ENCODE measurements around the gene KIAA1671.

KIAA1671 gene

GRCh38 chr22:25064894-25065560, 112.5 kb downstream of the KIAA1671 start:
- H3K36me3 ChIP-seq (ENCODE audit: control insufficient read depth, insufficient read depth, low read length), result no peaks in the 10 kb centered on the region
- H4K8ac ChIP-seq (ENCODE audit: low read depth, low read length), result no peak overlapping the region
- no peak overlapping the region for H2BK120ac ChIP-seq (ENCODE audit: low read depth, low read length)
- H3K56ac ChIP-seq (ENCODE audit: low read length), result no peak overlapping the region
- no peaks in the 10 kb centered on the region for H3K79me2 ChIP-seq (ENCODE audit: control insufficient read depth, insufficient read depth, low read length)
- H3K9ac ChIP-seq (ENCODE audit: low read length), result no peak overlapping the region
- no peak overlapping the region for H3K4ac ChIP-seq (ENCODE audit: low read depth, low read length)
- H3K27me3 ChIP-seq (ENCODE audit: insufficient read depth, low read length, poor library complexity), result no peaks in the 10 kb centered on the region
- no peaks in the 10 kb centered on the region for H3K79me1 ChIP-seq (ENCODE audit: low read length)
- H2BK5ac ChIP-seq (ENCODE audit: low read length), result no peak overlapping the region
- no peak overlapping the region for H3K23ac ChIP-seq (ENCODE audit: low read length)
- H3K4me3 ChIP-seq (ENCODE audit: low read length), result no peak overlapping the region
- H3K18ac ChIP-seq (ENCODE audit: low read length), result no peak overlapping the region
- WGBS (ENCODE audit: extremely low coverage, insufficient coverage, low lambda C conversion rate), result no CpG with 5 or more reads among the region's 16 CpGs
- no peak overlapping the region for H4K5ac ChIP-seq (ENCODE audit: low read length)
- H2BK15ac ChIP-seq (replicated peaks; ENCODE audit: low read depth), result no peak overlapping the region
- H2AK5ac ChIP-seq (ENCODE audit: low read length), result no peak overlapping the region
- no peak overlapping the region for H3K27ac ChIP-seq (ENCODE audit: low read depth, low read length)
- no peaks in the 10 kb centered on the region for H3K4me1 ChIP-seq (ENCODE audit: control insufficient read depth, low read depth, low read length)
- no peak overlapping the region for H3K4me2 ChIP-seq (ENCODE audit: low read length)
- DNase-seq, result peak; percentile 53

- Histone ChIP-seq H3K79me1 (ENCODE audit: low read length) (no peaks in the 10 kb centered on the region), H3K4me1 (ENCODE audit: control insufficient read depth, low read depth, low read length) (no peaks in the 10 kb centered on the region), H3K56ac (ENCODE audit: low read length) (no peak overlapping the region), H3K4me3 (ENCODE audit: low read length) (no peak overlapping the region), H3K27ac (ENCODE audit: low read depth, low read length) (no peak overlapping the region), H2BK15ac (replicated peaks; ENCODE audit: low read depth) (no peak overlapping the region), H4K5ac (ENCODE audit: low read length) (no peak overlapping the region), H3K4ac (ENCODE audit: low read depth, low read length) (no peak overlapping the region), H2BK120ac (ENCODE audit: low read depth, low read length) (no peak overlapping the region), H2AK5ac (ENCODE audit: low read length) (no peak overlapping the region), H3K18ac (ENCODE audit: low read length) (no peak overlapping the region), H3K36me3 (ENCODE audit: control insufficient read depth, insufficient read depth, low read length) (no peaks in the 10 kb centered on the region), H3K9ac (ENCODE audit: low read length) (no peak overlapping the region), H2BK5ac (ENCODE audit: low read length) (no peak overlapping the region), H3K4me2 (ENCODE audit: low read length) (no peak overlapping the region), H3K23ac (ENCODE audit: low read length) (no peak overlapping the region), H3K27me3 (ENCODE audit: insufficient read depth, low read length, poor library complexity) (no peaks in the 10 kb centered on the region), H3K79me2 (ENCODE audit: control insufficient read depth, insufficient read depth, low read length) (no peaks in the 10 kb centered on the region), H4K8ac (ENCODE audit: low read depth, low read length) (no peak overlapping the region)
- no peak for DNase-seq
- WGBS (ENCODE audit: extremely low coverage, insufficient coverage, low lambda C conversion rate), result no CpG with 5 or more reads among the region's 15 CpGs
Measured at GRCh38 chr22:25066861-25067435, 114.4 kb downstream of the KIAA1671 start.

- Histone ChIP-seq H3K18ac (ENCODE audit: low read length) (no peak overlapping the region), H3K4me1 (ENCODE audit: control insufficient read depth, low read depth, low read length) (no peaks in the 10 kb centered on the region), H3K79me2 (ENCODE audit: control insufficient read depth, insufficient read depth, low read length) (no peaks in the 10 kb centered on the region), H3K4me3 (ENCODE audit: low read length) (no peak overlapping the region), H2BK120ac (ENCODE audit: low read depth, low read length) (no peak overlapping the region), H3K4ac (ENCODE audit: low read depth, low read length) (no peak overlapping the region), H3K4me2 (ENCODE audit: low read length) (no peak overlapping the region), H3K79me1 (ENCODE audit: low read length) (no peaks in the 10 kb centered on the region), H3K36me3 (ENCODE audit: control insufficient read depth, insufficient read depth, low read length) (no peaks in the 10 kb centered on the region), H2BK5ac (ENCODE audit: low read length) (no peak overlapping the region), H3K56ac (ENCODE audit: low read length) (no peak overlapping the region), H4K8ac (ENCODE audit: low read depth, low read length) (no peak overlapping the region), H3K9ac (ENCODE audit: low read length) (no peak overlapping the region), H3K27me3 (ENCODE audit: insufficient read depth, low read length, poor library complexity) (no peaks in the 10 kb centered on the region), H2AK5ac (ENCODE audit: low read length) (no peak overlapping the region), H4K5ac (ENCODE audit: low read length) (no peak overlapping the region), H3K27ac (ENCODE audit: low read depth, low read length) (no peak overlapping the region), H2BK15ac (replicated peaks; ENCODE audit: low read depth) (no peak overlapping the region), H3K23ac (ENCODE audit: low read length) (no peak overlapping the region)
- WGBS (ENCODE audit: extremely low coverage, insufficient coverage, low lambda C conversion rate), result no CpG with 5 or more reads among the region's 18 CpGs
- no peak for DNase-seq
Measured at GRCh38 chr22:25067851-25068421, 115.4 kb downstream of the KIAA1671 start.

GRCh38 chr22:25068707-25069106, 116.2 kb downstream of the KIAA1671 start:
- Histone ChIP-seq H3K79me1 (ENCODE audit: low read length) (no peaks in the 10 kb centered on the region), H2BK120ac (ENCODE audit: low read depth, low read length) (no peak overlapping the region), H3K4me1 (ENCODE audit: control insufficient read depth, low read depth, low read length) (no peaks in the 10 kb centered on the region), H3K79me2 (ENCODE audit: control insufficient read depth, insufficient read depth, low read length) (no peaks in the 10 kb centered on the region), H3K4me2 (ENCODE audit: low read length) (no peak overlapping the region), H3K9ac (ENCODE audit: low read length) (no peak overlapping the region), H4K8ac (ENCODE audit: low read depth, low read length) (no peak overlapping the region), H3K4ac (ENCODE audit: low read depth, low read length) (no peak overlapping the region), H2AK5ac (ENCODE audit: low read length) (no peak overlapping the region), H3K4me3 (ENCODE audit: low read length) (no peak overlapping the region), H3K36me3 (ENCODE audit: control insufficient read depth, insufficient read depth, low read length) (no peaks in the 10 kb centered on the region), H4K5ac (ENCODE audit: low read length) (no peak overlapping the region), H3K27ac (ENCODE audit: low read depth, low read length) (no peak overlapping the region), H3K23ac (ENCODE audit: low read length) (no peak overlapping the region), H3K27me3 (ENCODE audit: insufficient read depth, low read length, poor library complexity) (no peaks in the 10 kb centered on the region), H3K56ac (ENCODE audit: low read length) (no peak overlapping the region), H3K18ac (ENCODE audit: low read length) (no peak overlapping the region), H2BK15ac (replicated peaks; ENCODE audit: low read depth) (no peak overlapping the region), H2BK5ac (ENCODE audit: low read length) (no peak overlapping the region)
- no peak for DNase-seq
- no CpG with 5 or more reads among the region's 9 CpGs for WGBS (ENCODE audit: extremely low coverage, insufficient coverage, low lambda C conversion rate)

GRCh38 chr22:25069426-25069757, 116.9 kb downstream of the KIAA1671 start:
- H3K27ac ChIP-seq (ENCODE audit: low read depth, low read length), result no peak overlapping the region
- no CpG with 5 or more reads among the region's 5 CpGs for WGBS (ENCODE audit: extremely low coverage, insufficient coverage, low lambda C conversion rate)

More at GRCh38 chr22:25069426-25069757, 116.9 kb downstream of the KIAA1671 start:
- H2BK5ac ChIP-seq (ENCODE audit: low read length), result no peak overlapping the region
- H4K5ac ChIP-seq (ENCODE audit: low read length), result no peak overlapping the region
- H2BK120ac ChIP-seq (ENCODE audit: low read depth, low read length), result no peak overlapping the region
- no peaks in the 10 kb centered on the region for H3K79me2 ChIP-seq (ENCODE audit: control insufficient read depth, insufficient read depth, low read length)
- H3K23ac ChIP-seq (ENCODE audit: low read length), result no peak overlapping the region
- no peak overlapping the region for H4K8ac ChIP-seq (ENCODE audit: low read depth, low read length)
- H3K27me3 ChIP-seq (ENCODE audit: insufficient read depth, low read length, poor library complexity), result no peaks in the 10 kb centered on the region
- H3K79me1 ChIP-seq (ENCODE audit: low read length), result no peaks in the 10 kb centered on the region
- no peak overlapping the region for H3K4me3 ChIP-seq (ENCODE audit: low read length)
- H3K9ac ChIP-seq (ENCODE audit: low read length), result no peak overlapping the region
- no peak overlapping the region for H3K18ac ChIP-seq (ENCODE audit: low read length)
- no peaks in the 10 kb centered on the region for H3K4me1 ChIP-seq (ENCODE audit: control insufficient read depth, low read depth, low read length)
- DNase-seq, result no peak
- no peak overlapping the region for H3K4ac ChIP-seq (ENCODE audit: low read depth, low read length)
- H3K36me3 ChIP-seq (ENCODE audit: control insufficient read depth, insufficient read depth, low read length), result no peaks in the 10 kb centered on the region
- H2AK5ac ChIP-seq (ENCODE audit: low read length), result no peak overlapping the region
- H2BK15ac ChIP-seq (replicated peaks; ENCODE audit: low read depth), result no peak overlapping the region
- no peak overlapping the region for H3K56ac ChIP-seq (ENCODE audit: low read length)
- H3K4me2 ChIP-seq (ENCODE audit: low read length), result no peak overlapping the region

Measured in mesendoderm (in vitro differentiated cells).